NCI-H526 (cell line): Measurements from ENCODE around the gene REXO2.

Source experiments
- DNase-seq, 2 experiments: peaks; one replicate each; lab custom pipeline; 2025; lab: John Stamatoyannopoulos, UW

REXO2 gene

GRCh38 chr11:114440971-114441763 lies 1.9 kb downstream of the REXO2 start:
- DNase-seq = peak; percentile 84 to 88

- DNase-seq = peak; percentile 82 to 84
Measured at GRCh38 chr11:114441921-114442320, 2.7 kb downstream of the REXO2 start.

GRCh38 chr11:114442536-114442935 lies 3.3 kb downstream of the REXO2 start:
- no peak for DNase-seq

- DNase-seq = no peak
Measured at GRCh38 chr11:114447444-114447843, 8.2 kb downstream of the REXO2 start.

- DNase-seq = no peak
Measured at GRCh38 chr11:114447892-114448291, 8.6 kb downstream of the REXO2 start.

GRCh38 chr11:114448749-114449482 lies 9.6 kb downstream of the REXO2 start:
- DNase-seq = no peak

- no peak for DNase-seq
Measured at GRCh38 chr11:114449845-114450244, 10.6 kb downstream of the REXO2 start.

- DNase-seq = no peak
Measured at GRCh38 chr11:114452399-114452798, 13.1 kb downstream of the REXO2 start.

GRCh38 chr11:114463999-114464398 lies 24.7 kb downstream of the REXO2 start:
- DNase-seq = no peak

GRCh38 chr11:114466742-114467141 lies 27.5 kb downstream of the REXO2 start:
- no peak for DNase-seq

- no peak for DNase-seq
Measured at GRCh38 chr11:114472661-114473060, 33.4 kb downstream of the REXO2 start.

GRCh38 chr11:114478001-114478410 lies 38.7 kb downstream of the REXO2 start:
- DNase-seq = no peak

GRCh38 chr11:114478768-114479167 lies 39.5 kb downstream of the REXO2 start:
- DNase-seq = peak in 1 of 2 experiments; percentile 7

GRCh38 chr11:114479331-114479730 lies 40.1 kb downstream of the REXO2 start:
- DNase-seq = no peak

- no peak for DNase-seq
Measured at GRCh38 chr11:114482114-114482513, 42.8 kb downstream of the REXO2 start.

GRCh38 chr11:114483929-114484328 lies 44.7 kb downstream of the REXO2 start:
- DNase-seq = no peak

GRCh38 chr11:114496915-114497314 lies 57.6 kb downstream of the REXO2 start:
- peak; percentile 12 to 45 for DNase-seq

GRCh38 chr11:114499756-114500155 lies 60.5 kb downstream of the REXO2 start:
- DNase-seq = no peak
